ENCODE data around the gene CLTC.

The CLTC gene

DNA sequence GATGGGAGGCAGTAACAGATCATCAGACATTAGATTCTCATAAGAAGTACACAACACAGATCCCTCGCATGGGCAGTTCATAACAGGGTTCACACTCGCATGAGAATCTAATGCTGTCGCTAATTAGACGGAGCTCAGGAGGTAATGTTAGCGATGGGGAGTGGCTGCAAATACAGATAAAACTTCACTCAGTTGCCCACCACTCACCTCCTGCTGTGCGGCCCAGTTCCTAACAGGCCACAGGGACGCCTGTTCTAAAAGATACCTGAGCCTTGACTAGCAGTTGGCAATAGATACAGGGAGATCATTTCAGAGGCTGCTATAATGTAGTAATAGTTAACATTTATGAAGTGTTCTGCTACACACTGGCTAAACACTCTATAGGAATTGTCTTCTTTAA lies 82.6 kb downstream of the CLTC start:
- H3K4me1 Mint-ChIP-seq (ENCODE audit: low read depth), result peaks cover 62% of the 10 kb centered on the region
- H3K9me3 Mint-ChIP-seq, result no peaks in the 10 kb centered on the region
- H3K27me3 Mint-ChIP-seq, result no peaks in the 10 kb centered on the region
- H3K36me3 Mint-ChIP-seq (ENCODE audit: low read depth), result peaks cover 89% of the 10 kb centered on the region
- intact Hi-C loops (cut with micrococcal nuclease), result no loop called here
- no peak overlapping the region for H3K4me3 Mint-ChIP-seq
- no peak overlapping the region for H3K27ac Mint-ChIP-seq

DNA sequence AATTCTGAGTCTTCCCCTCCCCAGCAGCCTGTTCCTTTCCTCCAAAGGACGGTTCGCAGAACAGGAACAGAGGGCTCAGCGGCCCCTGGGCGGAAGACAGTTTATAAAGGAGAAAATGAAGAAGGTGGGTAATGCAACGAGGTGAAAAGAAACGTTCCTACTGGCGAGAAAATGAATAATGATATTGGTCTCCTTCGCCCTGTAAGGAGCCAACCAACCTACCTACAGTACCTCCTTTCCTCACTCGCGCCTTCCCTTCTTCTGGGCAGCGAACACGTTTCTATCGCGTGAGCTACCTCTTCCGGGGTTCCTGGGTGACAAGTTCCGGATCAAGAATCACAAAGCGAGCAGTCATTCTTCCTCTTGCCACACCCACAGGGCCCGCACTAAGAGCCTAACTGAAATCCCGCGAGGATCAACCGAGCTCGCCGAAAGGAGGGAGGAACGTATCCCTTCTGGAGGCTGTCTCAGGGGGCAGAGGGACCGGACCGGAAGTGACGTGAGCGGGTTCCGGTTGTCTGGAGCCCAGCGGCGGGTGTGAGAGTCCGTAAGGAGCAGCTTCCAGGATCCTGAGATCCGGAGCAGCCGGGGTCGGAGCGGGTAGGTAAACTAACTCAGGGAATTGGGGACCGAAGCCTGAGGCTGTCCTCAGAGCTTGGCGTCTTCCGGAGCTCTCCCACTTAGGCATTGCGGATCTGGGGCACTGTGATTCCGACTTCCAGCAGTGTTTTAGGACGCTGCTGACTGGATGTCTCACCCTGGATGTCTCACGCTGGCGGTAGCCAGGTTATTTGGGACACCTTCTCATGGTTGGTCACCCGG lies 87.7 kb downstream of the CLTC start, which contains the start of the genes PTRH2 and VMP1:
Gene PTRH2 (minus strand): TSS at position 282 of the 822 bp plus-strand sequence. CDS start 9,452 bp downstream, outside the sequence.
Gene VMP1 (plus strand): TSS at position 506 of the 822 bp plus-strand sequence. CDS start 23,793 bp downstream, outside the sequence.
- Mint-ChIP-seq H3K9me3 (no peaks in the 10 kb centered on the region), H3K4me1 (ENCODE audit: low read depth) (peaks cover 61% of the 10 kb centered on the region), H3K27ac (peak within 1 kb of the TSS; percentile 93), H3K36me3 (ENCODE audit: low read depth) (peaks cover 58% of the 10 kb centered on the region), H3K27me3 (no peaks in the 10 kb centered on the region), H3K4me3 (peak within 1 kb of the TSS; percentile 91)
- intact Hi-C loops (cut with micrococcal nuclease), result loop anchor here (1.0 to 5.0 kb wide), 3 partner anchors 35 to 185 kb away; partner anchors contain the start of genes CLTC and TUBD1

DNA sequence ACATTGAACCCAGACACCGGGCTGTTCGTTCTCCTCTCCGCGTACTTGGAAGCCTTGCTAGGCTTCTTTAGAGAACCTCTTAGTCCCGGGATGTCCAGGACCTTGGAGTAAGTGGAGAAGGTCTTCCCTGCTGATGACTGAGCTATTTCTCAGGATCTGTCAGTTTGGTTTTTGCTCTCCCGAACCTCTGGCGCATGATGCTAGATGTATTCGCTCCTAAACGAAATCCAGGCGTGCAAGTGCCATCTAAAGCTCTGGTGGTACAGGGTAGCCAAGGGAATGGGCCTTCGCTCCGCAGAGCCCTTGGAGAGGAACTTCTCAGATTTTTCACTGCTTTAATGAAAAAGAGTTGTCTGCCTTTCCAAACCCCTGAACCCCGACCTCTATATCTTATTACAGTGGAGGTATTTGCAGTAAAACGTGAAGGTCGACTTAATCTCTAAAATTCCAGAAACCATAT lies 88.3 kb downstream of the CLTC start:
- H3K4me3 Mint-ChIP-seq, result peak overlapping the region; percentile 91
- H3K9me3 Mint-ChIP-seq, result no peaks in the 10 kb centered on the region
- H3K27me3 Mint-ChIP-seq, result no peaks in the 10 kb centered on the region
- intact Hi-C loops (cut with micrococcal nuclease), result loop anchor here (1.0 to 5.0 kb wide), 3 partner anchors 34 to 184 kb away; partner anchors contain the start of genes CLTC and TUBD1
- H3K27ac Mint-ChIP-seq, result peak overlapping the region; percentile 93
- peaks cover 61% of the 10 kb centered on the region for H3K4me1 Mint-ChIP-seq (ENCODE audit: low read depth)
- H3K36me3 Mint-ChIP-seq (ENCODE audit: low read depth), result peaks cover 55% of the 10 kb centered on the region

DNA sequence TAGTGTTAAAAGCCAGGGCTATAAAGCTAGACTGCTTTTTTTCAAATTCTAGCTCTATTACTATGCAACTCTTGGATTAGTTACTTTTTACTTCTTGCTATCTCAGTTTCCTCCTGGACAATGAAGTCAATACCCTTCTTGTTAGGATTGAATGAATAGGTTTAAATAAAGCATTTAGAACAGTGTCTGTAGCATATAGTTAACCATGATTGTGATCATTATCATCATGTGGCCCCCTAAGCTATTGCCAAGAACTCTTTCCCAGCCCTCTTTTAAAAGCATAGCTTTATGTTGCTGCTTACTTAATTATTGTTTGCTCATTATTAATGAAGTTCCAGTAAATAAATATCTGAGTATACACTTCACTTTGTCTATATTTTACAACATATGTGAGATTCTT lies 92.2 kb downstream of the CLTC start:
- Mint-ChIP-seq H3K27me3 (no peaks in the 10 kb centered on the region), H3K36me3 (ENCODE audit: low read depth) (peaks cover 37% of the 10 kb centered on the region), H3K27ac (no peak overlapping the region), H3K9me3 (no peaks in the 10 kb centered on the region), H3K4me1 (ENCODE audit: low read depth) (peaks cover 45% of the 10 kb centered on the region), H3K4me3 (no peak overlapping the region)
- intact Hi-C loops (cut with micrococcal nuclease), result no loop called here

DNA sequence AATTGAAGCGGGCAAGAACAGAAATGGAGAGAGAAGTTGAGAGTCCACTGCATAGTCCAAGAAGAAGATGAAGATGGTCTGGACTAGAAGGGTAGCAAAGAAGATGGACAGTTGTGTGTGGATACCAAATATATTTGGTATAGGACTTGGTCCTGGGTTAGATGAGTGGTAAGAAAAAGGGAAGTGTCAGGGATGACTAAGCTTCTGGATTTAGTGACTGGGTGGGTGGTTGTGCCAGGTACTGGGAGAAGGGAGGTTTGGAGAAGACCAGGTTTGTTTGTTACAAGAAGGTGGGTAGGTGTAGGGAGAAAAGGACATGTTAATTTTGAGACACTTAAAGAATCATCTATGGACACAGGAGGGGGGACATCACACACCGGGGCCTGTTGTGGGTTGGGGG lies 93.2 kb downstream of the CLTC start:
- H3K4me3 Mint-ChIP-seq, result no peak overlapping the region

DNA sequence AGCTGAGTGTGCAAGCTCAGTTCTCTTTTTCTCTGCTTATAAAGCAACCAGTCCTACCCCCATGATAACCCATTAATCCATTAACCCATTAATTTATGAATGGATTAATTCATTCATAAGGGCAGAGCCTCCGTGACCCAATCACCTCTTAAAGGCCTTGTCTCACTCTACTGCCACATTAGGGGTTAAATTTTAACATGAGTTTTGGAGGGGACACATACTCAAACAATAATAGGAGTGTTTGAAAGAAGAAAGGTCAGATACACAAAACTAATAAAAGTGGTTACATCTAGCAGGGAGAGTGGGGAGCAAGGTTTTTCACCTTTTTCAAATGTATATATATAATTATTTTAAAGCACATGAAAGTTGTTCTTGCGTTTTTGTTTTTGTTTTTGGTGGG lies 94.6 kb downstream of the CLTC start:
- peaks cover 42% of the 10 kb centered on the region for H3K4me1 Mint-ChIP-seq (ENCODE audit: low read depth)
- H3K27me3 Mint-ChIP-seq, result no peaks in the 10 kb centered on the region
- intact Hi-C loops (cut with micrococcal nuclease), result no loop called here
- H3K4me3 Mint-ChIP-seq, result no peak overlapping the region
- H3K27ac Mint-ChIP-seq, result no peak overlapping the region
- no peaks in the 10 kb centered on the region for H3K9me3 Mint-ChIP-seq
- peaks cover 43% of the 10 kb centered on the region for H3K36me3 Mint-ChIP-seq (ENCODE audit: low read depth)

More for the DNA sequence above, 93.2 kb downstream of the CLTC start:
- intact Hi-C loops (cut with micrococcal nuclease), result no loop called here
- Mint-ChIP-seq H3K27me3 (no peaks in the 10 kb centered on the region), H3K4me1 (ENCODE audit: low read depth) (peaks cover 45% of the 10 kb centered on the region), H3K9me3 (no peaks in the 10 kb centered on the region), H3K36me3 (ENCODE audit: low read depth) (peaks cover 37% of the 10 kb centered on the region), H3K27ac (no peak overlapping the region)

DNA sequence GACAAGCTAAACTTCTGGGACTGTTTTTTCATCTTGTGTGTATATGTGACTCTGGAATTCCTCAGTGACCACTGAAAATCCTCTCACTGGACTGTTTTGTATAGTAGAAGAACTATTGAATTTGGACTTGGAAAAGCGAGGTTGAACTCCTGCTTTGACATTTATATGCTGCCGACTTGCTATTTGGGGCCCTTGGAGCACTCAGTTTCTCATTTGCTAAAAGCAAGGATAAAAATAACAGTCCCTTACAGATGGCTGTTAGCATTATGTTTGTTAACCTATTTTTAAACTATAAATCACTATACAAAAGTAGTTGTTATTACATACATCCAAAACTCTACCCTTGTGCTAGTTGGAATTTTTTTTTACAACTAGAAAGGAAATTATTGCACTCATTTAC lies 96.7 kb downstream of the CLTC start:
- intact Hi-C loops (cut with micrococcal nuclease), result no loop called here

DNA sequence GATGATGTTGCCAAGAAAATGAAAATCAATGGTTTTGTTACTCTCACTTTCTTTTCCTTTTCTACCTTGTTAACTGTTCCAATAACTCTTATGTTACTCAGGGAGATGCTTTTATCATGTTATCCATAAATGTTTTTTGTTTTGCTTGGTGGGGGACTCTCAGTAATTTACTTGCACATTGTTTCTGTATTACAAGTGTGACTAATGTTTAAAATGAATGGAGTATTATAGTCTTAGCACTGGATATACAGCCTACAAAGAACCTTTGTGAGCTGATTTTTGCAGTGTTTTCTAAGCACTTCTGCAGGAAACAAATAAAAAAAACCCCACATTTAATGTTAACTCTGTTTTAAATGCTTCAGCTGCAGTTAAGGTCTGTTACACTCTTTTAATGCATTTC lies 99.8 kb downstream of the CLTC start:
- Mint-ChIP-seq H3K27me3 (no peaks in the 10 kb centered on the region), H3K4me3 (no peak overlapping the region), H3K4me1 (ENCODE audit: low read depth) (peaks cover 45% of the 10 kb centered on the region), H3K36me3 (ENCODE audit: low read depth) (peaks cover 35% of the 10 kb centered on the region), H3K9me3 (no peaks in the 10 kb centered on the region), H3K27ac (no peak overlapping the region)
- intact Hi-C loops (cut with micrococcal nuclease), result no loop called here

More for the DNA sequence above, 96.7 kb downstream of the CLTC start:
- Mint-ChIP-seq H3K27ac (no peak overlapping the region), H3K9me3 (no peaks in the 10 kb centered on the region), H3K36me3 (ENCODE audit: low read depth) (peaks cover 36% of the 10 kb centered on the region), H3K4me3 (no peak overlapping the region), H3K27me3 (no peaks in the 10 kb centered on the region), H3K4me1 (ENCODE audit: low read depth) (peaks cover 36% of the 10 kb centered on the region)

DNA sequence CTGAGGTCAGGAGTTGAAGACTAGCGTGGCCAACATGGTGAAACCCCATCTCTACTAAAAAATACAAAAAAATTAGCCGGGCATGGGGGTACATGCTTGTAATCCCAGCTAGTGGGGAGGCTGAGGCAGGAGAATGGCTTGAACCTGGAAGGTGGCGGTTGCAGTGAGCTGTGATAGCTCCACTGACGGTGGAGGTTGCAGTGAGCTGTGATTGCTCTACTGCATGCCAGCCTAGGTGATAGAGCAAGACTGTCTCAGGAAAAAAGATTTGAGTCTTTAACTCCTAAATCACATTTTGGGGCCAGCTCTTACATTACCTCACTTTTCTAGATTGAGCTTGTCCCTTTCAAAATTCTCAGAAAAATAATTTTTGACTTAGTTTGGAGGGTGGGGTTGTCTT lies 102.9 kb downstream of the CLTC start:
- peaks cover 56% of the 10 kb centered on the region for H3K4me1 Mint-ChIP-seq (ENCODE audit: low read depth)
- intact Hi-C loops (cut with micrococcal nuclease), result no loop called here
- no peaks in the 10 kb centered on the region for H3K9me3 Mint-ChIP-seq
- peaks cover 19% of the 10 kb centered on the region for H3K36me3 Mint-ChIP-seq (ENCODE audit: low read depth)
- no peak overlapping the region for H3K4me3 Mint-ChIP-seq
- H3K27ac Mint-ChIP-seq, result peak overlapping the region; percentile 55
- H3K27me3 Mint-ChIP-seq, result no peaks in the 10 kb centered on the region

DNA sequence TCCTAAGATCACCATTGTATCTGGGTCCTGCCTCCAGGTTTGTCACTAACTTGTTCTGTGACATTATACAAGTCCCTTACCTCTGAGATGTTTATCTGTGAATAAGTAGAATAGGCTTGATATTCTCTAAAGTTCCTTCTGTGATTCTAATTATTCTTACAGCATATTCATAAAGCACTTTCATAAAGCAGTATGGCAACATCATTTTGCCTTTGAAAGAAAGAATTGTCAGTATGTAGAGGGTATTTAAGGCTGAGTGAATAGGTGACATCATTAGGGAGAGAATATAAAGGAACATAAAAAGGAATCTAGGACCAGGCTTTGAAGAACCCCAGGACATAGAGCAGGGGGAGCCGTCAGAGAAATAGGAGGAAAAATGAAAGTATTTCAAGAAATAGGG lies 103.3 kb downstream of the CLTC start:
- Mint-ChIP-seq H3K4me1 (ENCODE audit: low read depth) (peaks cover 56% of the 10 kb centered on the region), H3K36me3 (ENCODE audit: low read depth) (peaks cover 16% of the 10 kb centered on the region), H3K9me3 (no peaks in the 10 kb centered on the region), H3K27ac (peak overlapping the region; percentile 55), H3K27me3 (no peaks in the 10 kb centered on the region), H3K4me3 (no peak overlapping the region)
- intact Hi-C loops (cut with micrococcal nuclease), result no loop called here

DNA sequence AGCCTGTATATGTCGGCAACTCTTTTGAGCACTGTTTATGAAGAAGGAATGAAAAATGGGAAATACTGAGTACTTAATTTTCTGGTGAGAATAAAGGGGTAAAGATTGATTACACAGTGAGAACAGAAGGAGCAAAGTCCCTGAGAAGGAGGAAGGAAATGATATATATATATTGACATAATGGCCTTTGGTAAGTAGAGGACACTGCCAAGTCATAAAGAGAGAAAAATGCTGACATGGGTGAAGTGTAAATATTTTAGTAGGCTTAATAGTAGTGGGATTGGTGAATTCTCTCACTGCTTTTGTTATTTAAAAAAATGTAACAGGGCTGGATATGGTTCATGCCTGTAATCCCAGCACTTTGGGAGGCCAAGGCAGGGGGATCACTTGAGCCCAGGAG lies 103.9 kb downstream of the CLTC start:
- Mint-ChIP-seq H3K4me1 (ENCODE audit: low read depth) (peaks cover 56% of the 10 kb centered on the region), H3K4me3 (no peak overlapping the region), H3K27me3 (no peaks in the 10 kb centered on the region), H3K36me3 (ENCODE audit: low read depth) (peaks cover 11% of the 10 kb centered on the region), H3K9me3 (no peaks in the 10 kb centered on the region), H3K27ac (peak overlapping the region; percentile 55)
- intact Hi-C loops (cut with micrococcal nuclease), result no loop called here

DNA sequence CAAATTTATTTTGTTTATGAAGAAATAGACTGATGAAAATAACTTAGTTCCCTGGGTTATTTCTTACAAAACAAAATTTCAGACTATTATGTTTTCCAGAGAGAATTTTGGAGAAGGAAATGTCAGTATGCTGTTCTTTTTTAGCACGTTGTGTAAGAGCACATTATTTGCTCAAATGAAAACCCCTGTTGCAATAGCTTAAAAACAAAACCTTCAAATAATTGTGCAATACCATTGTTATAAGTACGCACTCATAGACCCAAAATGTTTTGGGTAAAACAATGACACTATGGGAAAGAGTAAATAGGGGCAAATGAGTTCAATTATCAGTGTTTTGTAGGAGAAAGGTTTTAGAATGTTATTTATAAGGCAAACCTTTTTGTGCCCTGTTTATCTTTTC lies 106.0 kb downstream of the CLTC start:
- Mint-ChIP-seq H3K27ac (peak overlapping the region; percentile 55), H3K4me1 (ENCODE audit: low read depth) (peaks cover 57% of the 10 kb centered on the region), H3K27me3 (no peaks in the 10 kb centered on the region), H3K9me3 (no peaks in the 10 kb centered on the region), H3K36me3 (ENCODE audit: low read depth) (peaks cover 6% of the 10 kb centered on the region), H3K4me3 (no peak overlapping the region)
- intact Hi-C loops (cut with micrococcal nuclease), result no loop called here

DNA sequence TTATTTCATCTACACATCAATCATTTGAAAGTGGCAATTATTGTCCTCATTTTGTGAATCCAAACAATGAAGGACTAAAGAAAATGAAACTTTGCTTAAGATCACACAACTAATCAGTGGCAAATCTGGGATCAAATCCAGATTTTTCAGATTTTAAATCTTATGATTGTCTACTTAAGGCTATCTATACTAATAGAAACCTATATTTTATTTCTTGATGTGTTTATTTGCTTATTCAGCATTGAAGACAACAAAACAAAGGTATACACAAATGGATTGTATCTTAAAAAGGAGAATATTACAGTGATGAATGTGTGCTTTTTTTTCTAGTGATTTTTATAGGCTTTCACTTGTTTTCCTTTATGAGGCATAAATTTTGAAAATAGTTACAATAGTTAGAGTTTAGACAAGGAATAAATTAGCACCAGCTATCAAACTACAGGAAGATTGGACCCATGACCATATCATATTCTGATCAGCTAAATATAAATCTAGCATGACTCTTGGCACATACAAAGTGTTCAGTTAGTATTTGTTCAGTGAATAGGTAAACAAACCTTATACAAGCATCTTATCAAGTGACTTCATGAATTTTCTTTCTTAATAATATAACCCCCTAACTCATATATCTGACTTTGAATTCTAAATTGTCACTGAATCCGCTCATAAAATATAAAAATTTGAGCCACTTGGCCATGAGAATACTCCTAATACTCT lies 108.3 kb downstream of the CLTC start:
- Mint-ChIP-seq H3K9me3 (no peaks in the 10 kb centered on the region), H3K27me3 (no peaks in the 10 kb centered on the region), H3K4me1 (ENCODE audit: low read depth) (peaks cover 50% of the 10 kb centered on the region), H3K4me3 (no peak overlapping the region), H3K36me3 (ENCODE audit: low read depth) (peaks cover 17% of the 10 kb centered on the region), H3K27ac (no peak overlapping the region)
- intact Hi-C loops (cut with micrococcal nuclease), result no loop called here

DNA sequence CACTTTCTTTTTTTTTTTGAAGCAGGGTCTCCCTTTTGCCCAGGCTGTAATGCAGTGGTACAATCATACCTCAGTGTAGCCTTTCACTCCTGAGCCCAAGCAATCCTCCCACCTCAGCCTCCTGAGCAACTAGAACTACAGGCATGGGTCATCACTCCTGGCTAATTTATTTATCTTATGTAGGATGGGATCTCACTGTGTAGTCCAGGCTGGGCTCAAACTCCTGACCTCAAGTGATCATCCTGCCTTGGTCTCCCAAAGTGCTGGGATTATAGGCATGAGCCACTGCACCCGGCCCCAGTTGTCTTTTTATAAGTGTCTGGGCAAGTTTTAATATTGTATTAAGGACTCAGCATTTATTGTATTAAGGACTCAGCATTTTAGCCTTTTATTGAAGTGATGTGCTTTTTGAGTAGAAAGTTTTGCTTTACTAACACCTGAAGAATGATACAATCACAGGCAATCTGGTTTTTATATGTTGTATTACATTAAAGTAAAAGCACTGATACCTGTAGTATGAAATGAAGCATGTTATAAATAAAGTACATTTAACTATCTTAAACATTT lies 110.7 kb downstream of the CLTC start:
- Mint-ChIP-seq H3K27me3 (no peaks in the 10 kb centered on the region), H3K9me3 (no peaks in the 10 kb centered on the region), H3K4me1 (ENCODE audit: low read depth) (peaks cover 29% of the 10 kb centered on the region), H3K4me3 (peak overlapping the region; percentile 63), H3K27ac (peak overlapping the region; percentile 78), H3K36me3 (ENCODE audit: low read depth) (peaks cover 20% of the 10 kb centered on the region)
- intact Hi-C loops (cut with micrococcal nuclease), result no loop called here

All from dendritic cell treated with granulocyte-macrophage colony-stimulating factor and Interleukin-4, amounts not matched to agents 40 ng/mL and 50 ng/mL, for 4 days (primary cell).